Skeletal muscle tissue (tissue), 4 donors: ENCODE data around the gene TGIF2. TPM values are rescaled to one million over a fixed set of nuclear protein-coding genes. Genes with fewer than 3 reads are reported as not detected.
"Not testable (repeated sequence)": the region's sequence is repeated elsewhere in the genome, so short reads cannot be mapped to it uniquely, and the experiment has no call there.

ENCODE experiments used
- H3K27ac ChIP-seq: one replicate; pipeline ENCODE4 v1.7.0; 2013; ENCODE audit warnings: mild to moderate bottlenecking, low read depth, low read length, inconsistent platforms
- H3K27me3 ChIP-seq, 3 donors: one replicate each; pipeline ENCODE4 v1.7.0; 2013; ENCODE audit warnings: low read length in 3 of 3; ENCODE audit not compliant: control insufficient read depth in 3 of 3, insufficient read depth in 3 of 3
- H3K36me3 ChIP-seq, 3 donors: one replicate each; pipeline ENCODE4 v1.7.0; 2013; ENCODE audit warnings: low read length in 3 of 3; ENCODE audit not compliant: control insufficient read depth in 3 of 3, insufficient read depth in 3 of 3
- H3K4me1 ChIP-seq, 3 donors: one replicate each; pipeline ENCODE4 v1.7.0; 2013; ENCODE audit warnings: low read length in 3 of 3, mild to moderate bottlenecking in 3 of 3; ENCODE audit not compliant: control insufficient read depth in 3 of 3, insufficient read depth in 3 of 3
- H3K4me3 ChIP-seq, 3 donors: one replicate each; pipeline ENCODE4 v1.7.0; 2013; ENCODE audit warnings: low read length in 3 of 3
- H3K9ac ChIP-seq, 3 donors: one replicate each; pipeline ENCODE4 v1.7.0; 2013; ENCODE audit warnings: low read length in 3 of 3, mild to moderate bottlenecking in 3 of 3, moderate library complexity in 2 of 3, low read depth in 1 of 3
- H3K9me3 ChIP-seq, 3 donors: one replicate each; pipeline ENCODE4 v1.7.0; 2013; ENCODE audit warnings: low read length in 3 of 3; ENCODE audit not compliant: control insufficient read depth in 3 of 3
- total RNA-seq: library from RNA; depleted of rRNA; stranded (reverse); fragments of >200 nt; gene quantifications from one replicate; pipeline ENCODE4 v1.2.3, GENCODE V29; 2014
- donor health status: Osteomylitis.

Gene TGIF2
- total RNA-seq, 1 donor from 2014 or later, result 20.4 TPM

- not testable (repeated sequence) for H3K27me3 ChIP-seq, H3K27ac ChIP-seq, H3K9me3 ChIP-seq, H3K9ac ChIP-seq, H3K4me3 ChIP-seq
- Histone ChIP-seq H3K36me3 (peaks cover 38 to 45% (median 43%) of the 10 kb centered on the region in 3 donors), H3K4me1 (peaks cover 18 to 22% (median 21%) of the 10 kb centered on the region in 3 donors)
Observed at GRCh38 chr20:36608388-36608728, 35.0 kb downstream of the TGIF2 start.

- no peaks in the 10 kb centered on the region for H3K9me3 ChIP-seq
- H3K4me3 ChIP-seq, result no peak overlapping the region
- H3K36me3 ChIP-seq, result peaks cover 57 to 65% (median 63%) of the 10 kb centered on the region in 3 donors
- peaks cover 9 to 10% (median 9%) of the 10 kb centered on the region in 3 donors for H3K4me1 ChIP-seq
- no peak overlapping the region for H3K27ac ChIP-seq
- no peak overlapping the region for H3K9ac ChIP-seq
- no peaks in the 10 kb centered on the region for H3K27me3 ChIP-seq
Observed at GRCh38 chr20:36611625-36612024, 38.2 kb downstream of the TGIF2 start.

GRCh38 chr20:36613974-36614373 lies 40.6 kb downstream of the TGIF2 start:
- Histone ChIP-seq H3K9ac (peak overlapping the region in 1 of 3 donors; percentile 16), H3K4me1 (no peaks in the 10 kb centered on the region), H3K27me3 (no peaks in the 10 kb centered on the region), H3K4me3 (no peak overlapping the region), H3K27ac (no peak overlapping the region), H3K9me3 (no peaks in the 10 kb centered on the region), H3K36me3 (peaks cover 46 to 57% (median 55%) of the 10 kb centered on the region in 3 donors)

GRCh38 chr20:36614781-36615557 lies 41.6 kb downstream of the TGIF2 start:
- Histone ChIP-seq H3K9me3 (no peaks in the 10 kb centered on the region), H3K27ac (no peak overlapping the region), H3K36me3 (peaks cover 39 to 49% (median 46%) of the 10 kb centered on the region in 3 donors), H3K4me1 (no peaks in the 10 kb centered on the region), H3K9ac (no peak overlapping the region), H3K4me3 (no peak overlapping the region), H3K27me3 (no peaks in the 10 kb centered on the region)

GRCh38 chr20:36620917-36621316 lies 47.5 kb downstream of the TGIF2 start:
- H3K27ac ChIP-seq, result no peak overlapping the region
- no peak overlapping the region for H3K4me3 ChIP-seq
- no peaks in the 10 kb centered on the region for H3K27me3 ChIP-seq
- H3K4me1 ChIP-seq, result no peaks in the 10 kb centered on the region
- H3K9ac ChIP-seq, result no peak overlapping the region
- H3K36me3 ChIP-seq, result peaks cover 0 to 2% (median 0%) of the 10 kb centered on the region in 3 donors
- H3K9me3 ChIP-seq, result no peaks in the 10 kb centered on the region

GRCh38 chr20:36623444-36623843 lies 50.0 kb downstream of the TGIF2 start:
- no peak overlapping the region for H3K9ac ChIP-seq
- H3K36me3 ChIP-seq, result no peaks in the 10 kb centered on the region
- no peaks in the 10 kb centered on the region for H3K27me3 ChIP-seq
- H3K4me1 ChIP-seq, result no peaks in the 10 kb centered on the region
- no peak overlapping the region for H3K27ac ChIP-seq
- no peaks in the 10 kb centered on the region for H3K9me3 ChIP-seq
- H3K4me3 ChIP-seq, result no peak overlapping the region

- Histone ChIP-seq H3K36me3 (no peaks in the 10 kb centered on the region), H3K9ac (no peak overlapping the region), H3K4me1 (no peaks in the 10 kb centered on the region), H3K27me3 (no peaks in the 10 kb centered on the region), H3K9me3 (no peaks in the 10 kb centered on the region), H3K27ac (no peak overlapping the region), H3K4me3 (no peak overlapping the region)
Observed at GRCh38 chr20:36624068-36624943, 50.9 kb downstream of the TGIF2 start.

- H3K36me3 ChIP-seq, result no peaks in the 10 kb centered on the region
- H3K27me3 ChIP-seq, result no peaks in the 10 kb centered on the region
- H3K9me3 ChIP-seq, result no peaks in the 10 kb centered on the region
- H3K9ac ChIP-seq, result no peak overlapping the region
- no peaks in the 10 kb centered on the region for H3K4me1 ChIP-seq
- H3K27ac ChIP-seq, result no peak overlapping the region
- H3K4me3 ChIP-seq, result no peak overlapping the region
Observed at GRCh38 chr20:36624944-36625324, 51.5 kb downstream of the TGIF2 start.

- H3K4me3 ChIP-seq, result no peak overlapping the region
- H3K36me3 ChIP-seq, result no peaks in the 10 kb centered on the region
- H3K27me3 ChIP-seq, result no peaks in the 10 kb centered on the region
- no peaks in the 10 kb centered on the region for H3K9me3 ChIP-seq
- no peak overlapping the region for H3K9ac ChIP-seq
- H3K4me1 ChIP-seq, result no peaks in the 10 kb centered on the region
- no peak overlapping the region for H3K27ac ChIP-seq
Observed at GRCh38 chr20:36628076-36628475, 54.7 kb downstream of the TGIF2 start.
